Common myeloid progenitor, CD34-positive (primary cell): Measurements from ENCODE around the gene MIPOL1.

ENCODE experiments used
- CTCF ChIA-PET: fragments of 350-600 bp; sonication (Branson Sonifier 250); formaldehyde crosslinking; loops from one replicate; lab custom pipeline; 2021; ENCODE audit warnings: antibody characterized with exemption; lab: Charles Lee
- POLR2A ChIA-PET: fragments of 350-600 bp; sonication (Branson Sonifier 250); formaldehyde crosslinking; loops from one replicate; lab custom pipeline; 2021; ENCODE audit warnings: antibody characterized with exemption; lab: Charles Lee
- DNase-seq, 3 donors: peaks; one replicate each; pipeline versions ENCODE4 v3.0.0 to v3.0.0-alpha.2; 2013
- H3K27ac ChIP-seq, 2 experiments: 1 replicate in 1 of 2; 2 replicates in 1 of 2; pipeline ENCODE4 v1.7.0; 2013; ENCODE audit warnings: inconsistent platforms in 2 of 2, low read length in 2 of 2, mild to moderate bottlenecking in 2 of 2, low read depth in 1 of 2, moderate library complexity in 1 of 2; ENCODE audit not compliant: severe bottlenecking in 2 of 2, insufficient read depth in 1 of 2, poor library complexity in 1 of 2
- H3K27me3 ChIP-seq, 5 experiments: replicated peaks in 2 of 5; 1 replicate in 3 of 5; 2 replicates in 2 of 5; pipeline versions ENCODE4 v1.6.1 to v1.7.0; 2013; ENCODE audit warnings: low read length in 4 of 5, mild to moderate bottlenecking in 2 of 5, moderate library complexity in 2 of 5, inconsistent platforms in 1 of 5; ENCODE audit not compliant: insufficient read depth in 5 of 5, control insufficient read depth in 4 of 5
- H3K36me3 ChIP-seq, 4 experiments: 1 replicate in 2 of 4; 2 replicates in 2 of 4; pipeline versions ENCODE4 v1.6.1 to v1.7.0; 2013; ENCODE audit warnings: low read length in 3 of 4, control low read depth in 1 of 4, mild to moderate bottlenecking in 1 of 4; ENCODE audit not compliant: control insufficient read depth in 4 of 4, insufficient read depth in 4 of 4
- H3K4me1 ChIP-seq, 4 experiments: 1 replicate in 3 of 4; 2 replicates in 1 of 4; pipeline versions ENCODE4 v1.6.1 to v1.7.1; 2013; ENCODE audit warnings: low read length in 3 of 4, mild to moderate bottlenecking in 3 of 4, control low read depth in 1 of 4, inconsistent platforms in 1 of 4, moderate library complexity in 1 of 4; ENCODE audit not compliant: control insufficient read depth in 4 of 4, insufficient read depth in 4 of 4; ENCODE audit errors: control extremely low read depth in 1 of 4
- H3K4me3 ChIP-seq, 7 experiments: 1 replicate in 4 of 7; 2 replicates in 3 of 7; pipeline versions ENCODE4 v1.5.1 to v1.7.0; 2013; ENCODE audit warnings: mild to moderate bottlenecking in 7 of 7, low read length in 6 of 7, moderate library complexity in 6 of 7, inconsistent platforms in 2 of 7, low read depth in 2 of 7, control low read depth in 1 of 7; ENCODE audit not compliant: insufficient read depth in 4 of 7, control insufficient read depth in 1 of 7; ENCODE audit errors: extremely low read depth in 1 of 7
- H3K9me3 ChIP-seq, 5 experiments: 1 replicate in 4 of 5; 2 replicates in 1 of 5; pipeline versions ENCODE4 v1.6.1 to v1.7.1; 2013; ENCODE audit warnings: low read length in 4 of 5, mild to moderate bottlenecking in 2 of 5, inconsistent platforms in 1 of 5, low read depth in 1 of 5, moderate library complexity in 1 of 5; ENCODE audit not compliant: control insufficient read depth in 4 of 5, insufficient read depth in 2 of 5; ENCODE audit errors: control extremely low read depth in 1 of 5
- WGBS: methylation state at CpG from one replicate; pipeline ENCODE4 v1.1.5; 2013; ENCODE audit not compliant: insufficient coverage; 5-methylcytosine and 5-hydroxymethylcytosine counted together

The MIPOL1 gene

GRCh38 chr14:37417833-37418232 lies 220.1 kb downstream of the MIPOL1 start:
- no peaks in the 10 kb centered on the region for H3K27me3 ChIP-seq
- ChIA-PET CTCF (interaction anchor here (1.0 kb wide), 1 partner anchor 9 kb away, joined by 3 read pairs; no protein-coding TSS in a partner anchor), POLR2A (no interaction called here)
- no peaks in the 10 kb centered on the region for H3K4me1 ChIP-seq
- H3K36me3 ChIP-seq: no peaks in the 10 kb centered on the region
- DNase-seq: no peak
- WGBS: no CpG with 5 or more reads among the region's 1 CpG
- no peak overlapping the region for H3K27ac ChIP-seq
- H3K4me3 ChIP-seq: no peak overlapping the region
- H3K9me3 ChIP-seq: no peaks in the 10 kb centered on the region

GRCh38 chr14:37420622-37421021 lies 222.9 kb downstream of the MIPOL1 start:
- POLR2A ChIA-PET: no interaction called here
- Histone ChIP-seq H3K27ac (no peak overlapping the region), H3K4me3 (no peak overlapping the region), H3K4me1 (no peaks in the 10 kb centered on the region), H3K36me3 (peaks cover 0 to 3% (median 0%) of the 10 kb centered on the region in 4 experiments), H3K27me3 (no peaks in the 10 kb centered on the region), H3K9me3 (no peaks in the 10 kb centered on the region)
- WGBS: 97% methylated on average over 2 of the region's 2 CpGs
- CTCF ChIA-PET: no interaction called here
- no peak for DNase-seq

DNA sequence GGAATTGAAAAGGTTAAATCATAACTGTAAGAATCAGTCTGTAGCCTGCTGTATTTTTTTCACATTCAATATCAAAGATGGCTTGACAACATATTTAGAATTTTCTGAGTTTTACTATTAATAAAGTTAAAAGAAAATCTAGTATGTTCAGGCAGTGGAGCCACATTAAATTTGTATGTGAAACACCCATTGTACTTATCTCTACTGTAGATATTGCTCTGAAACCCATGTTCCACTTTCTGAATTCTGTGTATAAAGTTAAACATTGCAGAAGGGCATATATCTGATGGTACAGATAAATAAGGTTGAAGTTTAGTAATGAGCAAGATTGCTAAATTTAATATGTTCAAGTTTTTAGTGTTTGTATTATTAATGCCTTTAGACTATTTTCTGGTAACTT lies 224.6 kb downstream of the MIPOL1 start:
- H3K27ac ChIP-seq: no peak overlapping the region
- DNase-seq: no peak
- peaks cover 0 to 1% (median 0%) of the 10 kb centered on the region in 5 experiments for H3K9me3 ChIP-seq
- H3K4me1 ChIP-seq: no peaks in the 10 kb centered on the region
- POLR2A ChIA-PET: no interaction called here
- peaks cover 0 to 3% (median 0%) of the 10 kb centered on the region in 4 experiments for H3K36me3 ChIP-seq
- H3K27me3 ChIP-seq: no peaks in the 10 kb centered on the region
- no peak overlapping the region for H3K4me3 ChIP-seq
- CTCF ChIA-PET: no interaction called here

DNA sequence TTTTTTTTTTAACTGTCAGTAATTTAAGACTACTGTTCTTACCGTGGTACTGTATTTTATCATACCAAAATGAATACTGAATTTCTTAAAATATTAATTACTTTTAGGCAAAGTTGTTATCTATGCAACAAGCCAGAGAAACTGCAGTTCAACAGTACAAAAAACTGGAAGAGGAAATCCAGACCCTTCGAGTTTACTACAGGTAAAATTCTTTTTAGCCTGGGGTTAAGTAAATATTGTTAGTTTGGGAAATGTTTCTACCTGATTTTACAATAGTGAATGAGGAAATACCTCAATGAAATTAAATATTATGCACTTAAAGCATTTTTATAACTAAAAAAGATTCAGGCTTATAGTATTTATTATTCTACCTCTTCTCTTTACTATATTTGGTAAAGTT lies 225.0 kb downstream of the MIPOL1 start:
- WGBS: no CpG with 5 or more reads among the region's 2 CpGs
- POLR2A ChIA-PET: no interaction called here
- Histone ChIP-seq H3K9me3 (peaks cover 0 to 1% (median 0%) of the 10 kb centered on the region in 5 experiments), H3K36me3 (peaks cover 0 to 3% (median 0%) of the 10 kb centered on the region in 4 experiments), H3K4me1 (no peaks in the 10 kb centered on the region), H3K27ac (no peak overlapping the region), H3K4me3 (no peak overlapping the region), H3K27me3 (no peaks in the 10 kb centered on the region)
- no peak for DNase-seq
- CTCF ChIA-PET: no interaction called here

DNA sequence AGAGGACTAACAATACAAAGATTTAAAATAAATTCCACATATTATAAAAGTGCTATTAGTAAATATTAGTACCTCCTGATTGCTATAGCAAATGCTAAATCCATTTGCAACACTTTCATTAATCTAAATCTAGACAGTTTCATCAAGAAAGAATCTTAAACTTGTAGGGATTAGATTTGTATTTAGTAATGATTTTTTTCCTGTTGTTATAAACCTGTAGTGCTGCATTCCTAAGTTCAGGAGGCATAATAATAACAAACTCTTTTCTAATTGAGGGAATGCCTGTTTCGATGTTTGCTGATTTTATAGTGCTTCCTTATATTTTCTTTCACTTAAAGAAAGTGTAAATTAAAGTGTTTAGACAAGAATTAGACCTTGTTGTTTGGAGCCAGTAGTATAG lies 231.2 kb downstream of the MIPOL1 start:
- H3K27me3 ChIP-seq: no peaks in the 10 kb centered on the region
- no peaks in the 10 kb centered on the region for H3K4me1 ChIP-seq
- DNase-seq: no peak
- CTCF ChIA-PET: no interaction called here
- POLR2A ChIA-PET: no interaction called here
- H3K9me3 ChIP-seq: peaks cover 0 to 1% (median 0%) of the 10 kb centered on the region in 5 experiments
- no peak overlapping the region for H3K27ac ChIP-seq
- no peak overlapping the region for H3K4me3 ChIP-seq
- no CpG with 5 or more reads among the region's 1 CpG for WGBS
- peaks cover 0 to 3% (median 0%) of the 10 kb centered on the region in 4 experiments for H3K36me3 ChIP-seq

DNA sequence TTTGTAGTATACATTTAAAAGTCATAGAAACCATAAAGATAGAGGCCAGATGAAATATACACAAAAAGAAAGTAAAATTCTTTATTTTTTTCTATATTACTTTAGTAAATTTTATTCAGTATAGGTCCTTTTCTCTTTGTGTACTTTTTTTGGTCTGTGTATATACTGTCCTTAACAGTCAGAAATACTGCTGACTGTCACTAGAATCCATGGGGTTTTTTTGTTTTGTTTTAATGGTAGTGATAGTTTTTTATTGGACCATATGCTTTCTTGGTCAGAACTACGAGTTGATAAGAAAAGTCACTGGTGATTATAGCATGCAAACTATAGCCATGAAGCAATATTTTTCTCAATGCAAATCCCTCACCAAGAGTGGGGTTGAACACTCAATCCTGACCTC lies 231.9 kb downstream of the MIPOL1 start:
- no peaks in the 10 kb centered on the region for H3K27me3 ChIP-seq
- DNase-seq: no peak
- H3K36me3 ChIP-seq: peaks cover 0 to 3% (median 0%) of the 10 kb centered on the region in 4 experiments
- no peak overlapping the region for H3K4me3 ChIP-seq
- WGBS: no CpG with 5 or more reads among the region's 1 CpG
- H3K9me3 ChIP-seq: peaks cover 0 to 3% (median 0%) of the 10 kb centered on the region in 5 experiments
- ChIA-PET CTCF (no interaction called here), POLR2A (no interaction called here)
- no peak overlapping the region for H3K27ac ChIP-seq
- no peaks in the 10 kb centered on the region for H3K4me1 ChIP-seq

- Histone ChIP-seq H3K27me3 (no peaks in the 10 kb centered on the region), H3K27ac (no peak overlapping the region), H3K4me3 (no peak overlapping the region), H3K36me3 (no peaks in the 10 kb centered on the region), H3K9me3 (peaks cover 0 to 3% (median 0%) of the 10 kb centered on the region in 5 experiments), H3K4me1 (no peaks in the 10 kb centered on the region)
- no peak for DNase-seq
- ChIA-PET POLR2A (no interaction called here), CTCF (no interaction called here)
- 90% methylated on average over 2 of the region's 3 CpGs for WGBS
Measured at GRCh38 chr14:37434867-37435266, 237.1 kb downstream of the MIPOL1 start.
